Fibroblast of lung (primary cell): Measurements from ENCODE around the gene PROP1. TPM values are rescaled to one million over a fixed set of nuclear protein-coding genes. Genes with fewer than 3 reads are reported as not detected.

ENCODE experiments used
- DNase-seq, 2 donors: peaks; one replicate each; pipeline versions ENCODE4 v3.0.0 to v3.0.0-alpha.2; 2010; ENCODE audit warnings: low read depth in 2 of 2
- H2AFZ ChIP-seq: 2 replicates; pipeline ENCODE4 v1.5.1; 2012; ENCODE audit warnings: low read length, control low read depth, inconsistent platforms
- H3K27ac ChIP-seq: 2 replicates; pipeline ENCODE4 v1.5.1; 2011; ENCODE audit warnings: low read length, control low read depth; ENCODE audit not compliant: insufficient read depth
- H3K27me3 ChIP-seq: 2 replicates; pipeline ENCODE4 v1.5.1; 2011; ENCODE audit warnings: mild to moderate bottlenecking, low read length; ENCODE audit not compliant: control insufficient read depth, insufficient read depth
- H3K36me3 ChIP-seq: 2 replicates; pipeline ENCODE4 v1.5.1; 2011; ENCODE audit warnings: low read length; ENCODE audit not compliant: control insufficient read depth, insufficient read depth
- H3K4me1 ChIP-seq: 2 replicates; pipeline ENCODE4 v1.5.1; 2011; ENCODE audit warnings: low read length; ENCODE audit not compliant: control insufficient read depth, insufficient read depth; ENCODE audit errors: extremely low read depth
- H3K4me2 ChIP-seq: 2 replicates; pipeline ENCODE4 v1.5.1; 2011; ENCODE audit warnings: low read length, control low read depth; ENCODE audit not compliant: insufficient read depth; ENCODE audit errors: extremely low read depth
- H3K4me3 ChIP-seq, 4 experiments: fragments of 200-600 bp in 1 of 4; sonication (generic) in 1 of 4; replicated peaks in 1 of 4; 2 replicates each; pipeline ENCODE4 v1.5.1; 2011 to 2016; ENCODE audit warnings: low read length in 4 of 4, low read depth in 3 of 4, mild to moderate bottlenecking in 3 of 4, control low read depth in 2 of 4, inconsistent platforms in 1 of 4, mixed read lengths in 1 of 4; ENCODE audit not compliant: insufficient read depth in 1 of 4; ENCODE audit errors: control extremely low read depth in 1 of 4
- H3K79me2 ChIP-seq: 2 replicates; pipeline ENCODE4 v1.5.1; 2012; ENCODE audit warnings: mild to moderate bottlenecking, low read length, inconsistent platforms; ENCODE audit not compliant: control insufficient read depth, insufficient read depth
- H3K9ac ChIP-seq: 2 replicates; pipeline ENCODE4 v1.5.1; 2011; ENCODE audit warnings: mild to moderate bottlenecking, low read length, control low read depth; ENCODE audit not compliant: insufficient read depth
- H3K9me3 ChIP-seq: 2 replicates; pipeline ENCODE4 v1.5.1; 2012; ENCODE audit warnings: low read depth, low read length; ENCODE audit not compliant: control insufficient read depth, insufficient read depth
- H4K20me1 ChIP-seq: 2 replicates; pipeline ENCODE4 v1.5.1; 2011; ENCODE audit warnings: low read length; ENCODE audit not compliant: control insufficient read depth, insufficient read depth; ENCODE audit errors: extremely low read depth
- EZH2 ChIP-seq: IDR thresholded peaks from 2 replicates; pipeline ENCODE4 v1.5.1; 2012; ENCODE audit warnings: low read length, control low read depth, mild to moderate bottlenecking; ENCODE audit errors: missing control alignments
- polyA plus RNA-seq, 2 donors: library from polyadenylated mRNA; depleted of rRNA in 1 of 2; stranded (reverse) in 1 of 2; unstranded in 1 of 2; fragments of >200 nt; gene quantifications; 2 replicates each; pipeline ENCODE4 v1.2.1, GENCODE V29; 2011 to 2012; ENCODE audit warnings: missing spikeins in 1 of 2
- total RNA-seq: library from RNA; depleted of rRNA; stranded (reverse); fragments of >200 nt; gene quantifications from 2 replicates; pipeline ENCODE4 v1.2.1, GENCODE V29; 2014
- TF ChIP-seq, protein P1 (sequence below), 2 donors: IDR thresholded peaks in 1 of 2; conservative IDR thresholded peaks in 1 of 2; 1 replicate in 1 of 2; 2 replicates in 1 of 2; pipeline ENCODE4 v1.5.1; 2011 to 2012; ENCODE audit warnings: low read length in 2 of 2, control low read depth in 1 of 2, inconsistent platforms in 1 of 2, low read depth in 1 of 2, mild to moderate bottlenecking in 1 of 2

Gene PROP1
- total and polyA plus RNA-seq, 2 donors (not counting 1 experiment from before 2014, with no cell fraction given): not detected

DNA sequence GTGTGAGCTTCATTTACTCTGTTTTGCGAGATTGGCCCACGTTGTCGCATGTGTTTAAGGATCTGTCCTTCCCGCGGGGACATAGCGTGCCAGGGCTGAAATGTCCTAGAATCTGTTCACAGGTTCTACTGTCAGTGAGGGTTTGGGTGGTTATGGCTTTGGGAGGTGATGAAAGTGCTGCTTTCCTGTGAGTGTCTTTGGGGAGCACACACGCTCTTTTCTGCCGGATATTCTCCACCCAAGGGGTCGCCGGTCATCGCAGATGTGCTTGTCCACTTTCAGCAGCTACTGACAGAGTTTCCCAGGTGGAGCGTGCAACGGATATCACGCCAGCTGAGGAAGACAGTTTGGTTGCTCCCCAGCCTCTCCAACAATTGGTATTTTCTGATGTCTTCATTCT is 32.1 kb downstream of the PROP1 start:
- no peak overlapping the region for H3K4me3 ChIP-seq
- DNase-seq: no peak
- no peak overlapping the region for H2AFZ ChIP-seq
- H3K27ac ChIP-seq: no peak overlapping the region
- H3K4me1 ChIP-seq: no peaks in the 10 kb centered on the region
- H3K79me2 ChIP-seq: no peaks in the 10 kb centered on the region
- TF ChIP-seq, protein P1, sequence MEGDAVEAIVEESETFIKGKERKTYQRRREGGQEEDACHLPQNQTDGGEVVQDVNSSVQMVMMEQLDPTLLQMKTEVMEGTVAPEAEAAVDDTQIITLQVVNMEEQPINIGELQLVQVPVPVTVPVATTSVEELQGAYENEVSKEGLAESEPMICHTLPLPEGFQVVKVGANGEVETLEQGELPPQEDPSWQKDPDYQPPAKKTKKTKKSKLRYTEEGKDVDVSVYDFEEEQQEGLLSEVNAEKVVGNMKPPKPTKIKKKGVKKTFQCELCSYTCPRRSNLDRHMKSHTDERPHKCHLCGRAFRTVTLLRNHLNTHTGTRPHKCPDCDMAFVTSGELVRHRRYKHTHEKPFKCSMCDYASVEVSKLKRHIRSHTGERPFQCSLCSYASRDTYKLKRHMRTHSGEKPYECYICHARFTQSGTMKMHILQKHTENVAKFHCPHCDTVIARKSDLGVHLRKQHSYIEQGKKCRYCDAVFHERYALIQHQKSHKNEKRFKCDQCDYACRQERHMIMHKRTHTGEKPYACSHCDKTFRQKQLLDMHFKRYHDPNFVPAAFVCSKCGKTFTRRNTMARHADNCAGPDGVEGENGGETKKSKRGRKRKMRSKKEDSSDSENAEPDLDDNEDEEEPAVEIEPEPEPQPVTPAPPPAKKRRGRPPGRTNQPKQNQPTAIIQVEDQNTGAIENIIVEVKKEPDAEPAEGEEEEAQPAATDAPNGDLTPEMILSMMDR (conservative IDR thresholded peaks at IDR 0.05 in 1 of 2, IDR thresholded peaks at IDR 0.05 in 1 of 2; ENCODE audit: low read depth in 1 of 2, low read length in 2 of 2): no peak
- TF ChIP-seq EZH2: no peak
- H3K9me3 ChIP-seq: no peaks in the 10 kb centered on the region
- no peak overlapping the region for H3K9ac ChIP-seq
- H3K27me3 ChIP-seq: no peaks in the 10 kb centered on the region
- no peaks in the 10 kb centered on the region for H4K20me1 ChIP-seq
- H3K36me3 ChIP-seq: no peaks in the 10 kb centered on the region
- H3K4me2 ChIP-seq: no peak overlapping the region

DNA sequence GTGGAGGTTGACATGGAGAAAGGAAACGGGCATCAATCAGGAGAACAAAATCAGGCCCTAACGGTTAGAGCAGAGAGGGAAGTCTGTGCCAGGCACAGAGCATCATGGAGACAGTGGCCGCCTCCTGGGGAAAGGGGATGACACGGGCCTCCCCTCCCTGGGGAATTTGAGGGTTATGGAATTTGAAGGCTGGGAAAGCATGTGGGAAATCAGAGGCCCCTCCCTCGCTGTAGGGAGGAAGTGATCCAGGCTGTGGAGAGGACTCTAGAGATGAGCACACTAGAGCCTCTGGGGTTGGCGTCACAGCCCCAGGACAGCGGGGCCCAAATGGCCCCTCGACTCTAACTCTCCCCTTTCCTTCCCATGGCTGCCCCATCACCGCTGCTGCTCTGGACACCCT is 36.7 kb downstream of the PROP1 start:
- Histone ChIP-seq H3K9ac (no peak overlapping the region), H3K27ac (no peak overlapping the region), H3K27me3 (no peaks in the 10 kb centered on the region), H3K79me2 (no peaks in the 10 kb centered on the region), H3K9me3 (no peaks in the 10 kb centered on the region), H3K36me3 (no peaks in the 10 kb centered on the region), H4K20me1 (no peaks in the 10 kb centered on the region), H3K4me1 (no peaks in the 10 kb centered on the region), H3K4me2 (no peak overlapping the region), H2AFZ (no peak overlapping the region), H3K4me3 (no peak overlapping the region)
- DNase-seq: no peak
- TF ChIP-seq EZH2: no peak
- TF ChIP-seq, protein P1 (conservative IDR thresholded peaks at IDR 0.05 in 1 of 2, IDR thresholded peaks at IDR 0.05 in 1 of 2; ENCODE audit: low read depth in 1 of 2, low read length in 2 of 2): no peak

DNA sequence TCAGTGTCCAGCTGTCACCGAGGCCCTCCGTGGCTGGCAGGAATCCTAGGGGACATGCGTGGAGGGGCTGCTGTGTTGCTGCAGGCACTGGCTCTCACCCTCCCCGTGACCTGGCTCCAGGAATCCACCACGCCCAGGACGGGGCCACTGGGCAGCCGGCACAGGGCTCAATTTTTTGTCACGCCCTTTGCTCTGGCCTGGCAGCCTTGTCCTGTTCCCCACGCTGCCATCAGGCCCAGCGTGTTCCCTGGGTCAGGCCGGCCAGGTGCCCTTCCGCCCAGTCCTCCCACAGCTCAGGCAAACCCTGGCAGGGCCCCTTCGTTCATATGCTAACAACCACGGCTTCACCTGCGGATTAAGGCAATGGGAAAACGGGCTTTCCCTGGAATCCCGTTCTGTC is 37.3 kb downstream of the PROP1 start:
- Histone ChIP-seq H3K4me3 (no peak overlapping the region), H3K9ac (no peak overlapping the region), H3K9me3 (no peaks in the 10 kb centered on the region), H3K4me2 (no peak overlapping the region), H2AFZ (no peak overlapping the region), H3K36me3 (no peaks in the 10 kb centered on the region), H3K27ac (no peak overlapping the region), H3K27me3 (no peaks in the 10 kb centered on the region), H4K20me1 (no peaks in the 10 kb centered on the region), H3K4me1 (no peaks in the 10 kb centered on the region), H3K79me2 (no peaks in the 10 kb centered on the region)
- TF ChIP-seq, protein P1 (conservative IDR thresholded peaks at IDR 0.05 in 1 of 2, IDR thresholded peaks at IDR 0.05 in 1 of 2; ENCODE audit: low read depth in 1 of 2, low read length in 2 of 2): no peak
- TF ChIP-seq EZH2: no peak
- no peak for DNase-seq
